BE2C (cell line): ENCODE data around the gene CDHR5.

ENCODE experiments used
- DNase-seq: peaks from one replicate; pipeline ENCODE4 v3.0.0-alpha.2; 2020
- H3K27me3 ChIP-seq: fragments of 250-450 bp; sonication (Bioruptor Pico); 2 replicates; pipeline ENCODE4 v1.5.1; 2020; ENCODE audit warnings: mild to moderate bottlenecking
- H3K36me3 ChIP-seq: fragments of 250-450 bp; sonication (Bioruptor Pico); 2 replicates; pipeline ENCODE4 v1.5.1; 2020; ENCODE audit warnings: mild to moderate bottlenecking
- H3K4me1 ChIP-seq: fragments of 250-450 bp; sonication (Bioruptor Pico); 2 replicates; pipeline ENCODE4 v1.5.1; 2020
- H3K4me3 ChIP-seq: 2 replicates; pipeline ENCODE4 v1.5.1; 2011; ENCODE audit warnings: low read depth, low read length
- H3K9me3 ChIP-seq: fragments of 250-450 bp; sonication (Bioruptor Pico); 2 replicates; pipeline ENCODE4 v1.5.1; 2020
- CTCF ChIP-seq: IDR thresholded peaks from 2 replicates; pipeline ENCODE4 v1.5.1; 2012; ENCODE audit warnings: mild to moderate bottlenecking, low read depth, low read length

CDHR5 gene

GRCh38 chr11:579830-580601 lies 44.7 kb downstream of the CDHR5 start:
- Histone ChIP-seq H3K27me3 (no peaks in the 10 kb centered on the region; the same call in 1 of the 2 replicates), H3K4me1 (no peaks in the 10 kb centered on the region), H3K36me3 (0 out of 2 replicates have a peak, but pooled peaks cover 6% of the 10 kb centered on the region), H3K4me3 (no peak overlapping the region), H3K9me3 (no peaks in the 10 kb centered on the region)
- no peak for DNase-seq
- no peak for TF ChIP-seq CTCF

GRCh38 chr11:578276-579035 lies 46.3 kb downstream of the CDHR5 start:
- no peak for TF ChIP-seq CTCF
- Histone ChIP-seq H3K36me3 (0 out of 2 replicates have a peak, but pooled peaks cover 1% of the 10 kb centered on the region), H3K4me3 (peak overlapping the region; percentile 86; the same call in 1 of the 2 replicates)

GRCh38 chr11:577611-577894 lies 47.2 kb downstream of the CDHR5 start:
- Histone ChIP-seq H3K36me3 (no peaks in the 10 kb centered on the region), H3K4me1 (no peaks in the 10 kb centered on the region), H3K9me3 (no peaks in the 10 kb centered on the region), H3K27me3 (no peaks in the 10 kb centered on the region; the same call in 1 of the 2 replicates), H3K4me3 (peak overlapping the region; percentile 86)
- no peak for TF ChIP-seq CTCF
- DNase-seq = no peak

More at GRCh38 chr11:578276-579035, 46.3 kb downstream of the CDHR5 start:
- Histone ChIP-seq H3K4me1 (no peaks in the 10 kb centered on the region), H3K9me3 (no peaks in the 10 kb centered on the region), H3K27me3 (no peaks in the 10 kb centered on the region; the same call in 1 of the 2 replicates)
- DNase-seq = no peak

- TF ChIP-seq CTCF = no peak
- no peak for DNase-seq
Observed at GRCh38 chr11:576811-577610, 47.7 kb downstream of the CDHR5 start.

GRCh38 chr11:575996-576768 lies 48.6 kb downstream of the CDHR5 start, which contains the start of gene PHRF1:
Gene PHRF1, plus strand, starts transcription at chr11:576470. Its CDS starts 5,043 bp downstream, at chr11:581513.
- Histone ChIP-seq H3K27me3 (no peaks in the 10 kb centered on the region; the same call in 1 of the 2 replicates), H3K9me3 (no peaks in the 10 kb centered on the region), H3K4me1 (no peaks in the 10 kb centered on the region), H3K4me3 (peak within 1 kb of the TSS; percentile 86), H3K36me3 (no peaks in the 10 kb centered on the region)
- peak; percentile 91 for DNase-seq
- TF ChIP-seq CTCF = no peak

More at GRCh38 chr11:576811-577610, 47.7 kb downstream of the CDHR5 start:
- no peaks in the 10 kb centered on the region for H3K9me3 ChIP-seq
- no peaks in the 10 kb centered on the region for H3K36me3 ChIP-seq
- H3K4me3 ChIP-seq = peak overlapping the region; percentile 86
- H3K4me1 ChIP-seq = no peaks in the 10 kb centered on the region
- no peaks in the 10 kb centered on the region; the same call in 1 of the 2 replicates for H3K27me3 ChIP-seq
